ENCODE data around the gene SMIM38.

DNA sequence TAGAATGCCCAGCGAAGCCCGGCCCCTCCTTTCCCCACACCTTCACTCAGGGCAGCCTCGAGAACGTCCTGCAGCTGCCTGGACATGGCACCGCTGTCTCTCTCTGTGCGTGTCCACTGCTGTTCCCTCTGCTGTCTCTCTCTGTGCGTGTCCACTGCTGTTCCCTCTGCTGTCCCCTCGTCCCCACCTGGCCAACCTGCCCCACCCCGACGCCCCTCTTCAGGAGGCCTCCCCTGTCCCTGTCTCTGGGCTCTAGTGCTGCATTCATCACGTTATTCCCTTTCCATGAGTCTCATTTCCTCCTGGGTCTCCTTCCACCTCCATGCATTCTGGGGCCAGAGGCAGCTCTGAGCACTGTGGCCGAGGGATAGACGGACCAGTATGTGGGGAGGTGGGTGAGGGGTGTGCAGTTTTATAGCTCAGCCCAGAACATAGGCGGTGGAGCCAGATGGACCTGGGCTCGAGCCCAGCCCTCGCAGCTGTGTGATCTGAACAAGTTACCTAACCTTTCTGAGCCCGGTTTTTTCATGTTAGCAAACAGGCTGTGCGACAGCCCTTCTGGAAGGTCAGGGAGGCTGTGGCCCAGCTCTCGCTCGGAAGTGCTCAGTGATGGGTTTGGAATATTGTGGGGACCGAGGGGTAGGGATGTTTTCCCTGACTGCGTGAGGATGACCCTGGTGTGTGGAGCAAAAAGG lies 41.9 kb upstream of the SMIM38 start:
- no peak for TF ChIP-seq EZH2 (IDR thresholded peaks at IDR 0.05)
- no peak for TF ChIP-seq POLR2AphosphoS5 (IDR thresholded peaks at IDR 0.05; ENCODE audit: borderline replicate concordance, low read depth, low read length)
- no peak for TF ChIP-seq FOXP2 (optimal IDR thresholded peaks at IDR 0.05; ENCODE audit: control extremely low read depth, extremely low read length, insufficient read depth)
